ENCODE data around the gene POU2AF2. TPM values are rescaled to one million over a fixed set of nuclear protein-coding genes. Genes with fewer than 3 reads are reported as not detected.

The POU2AF2 gene
- 1.1 TPM for polyA plus RNA-seq (2012; ENCODE audit: insufficient read length, low read depth)

GRCh38 chr11:111245425-111245824 is at the start of gene POU2AF2:
TSS of gene POU2AF2 (plus strand) at chr11:111245725. CDS start at chr11:111245854, 129 bp downstream.
- TF ChIP-seq POLR2AphosphoS5 (IDR thresholded peaks at IDR 0.05; ENCODE audit: low read depth, low read length), result no peak
- no peak for TF ChIP-seq FOXP2 (optimal IDR thresholded peaks at IDR 0.05; ENCODE audit: borderline replicate concordance, extremely low read depth, extremely low read length, insufficient read depth)
- no peak for TF ChIP-seq REST (IDR thresholded peaks at IDR 0.05; ENCODE audit: insufficient read depth in 1 of 2, low read depth in 2 of 2, low read length in 2 of 2)
- no peak for TF ChIP-seq SIN3A (IDR thresholded peaks at IDR 0.05; ENCODE audit: borderline replicate concordance, insufficient read depth, low read length)
- no peak for TF ChIP-seq TAF1 (IDR thresholded peaks at IDR 0.05; ENCODE audit: borderline replicate concordance, insufficient read depth, low read length)

- no peak for TF ChIP-seq FOXP2 (optimal IDR thresholded peaks at IDR 0.05; ENCODE audit: borderline replicate concordance, extremely low read depth, extremely low read length, insufficient read depth)
Observed at GRCh38 chr11:111200010-111200534, 45.5 kb upstream of the POU2AF2 start.

- no peak for TF ChIP-seq FOXP2 (optimal IDR thresholded peaks at IDR 0.05; ENCODE audit: borderline replicate concordance, extremely low read depth, extremely low read length, insufficient read depth)
- TF ChIP-seq REST (IDR thresholded peaks at IDR 0.05; ENCODE audit: insufficient read depth in 1 of 2, low read depth in 2 of 2, low read length in 2 of 2), result no peak
- TF ChIP-seq POLR2AphosphoS5 (IDR thresholded peaks at IDR 0.05; ENCODE audit: low read depth, low read length), result no peak
- TF ChIP-seq TAF1 (IDR thresholded peaks at IDR 0.05; ENCODE audit: borderline replicate concordance, insufficient read depth, low read length), result no peak
- no peak for TF ChIP-seq SIN3A (IDR thresholded peaks at IDR 0.05; ENCODE audit: borderline replicate concordance, insufficient read depth, low read length)
Observed at GRCh38 chr11:111204211-111204610, 41.3 kb upstream of the POU2AF2 start.

GRCh38 chr11:111205632-111206385 is 39.7 kb upstream of the POU2AF2 start:
- TF ChIP-seq SIN3A (IDR thresholded peaks at IDR 0.05; ENCODE audit: borderline replicate concordance, insufficient read depth, low read length) (no peak), FOXP2 (optimal IDR thresholded peaks at IDR 0.05; ENCODE audit: borderline replicate concordance, extremely low read depth, extremely low read length, insufficient read depth) (no peak), POLR2AphosphoS5 (IDR thresholded peaks at IDR 0.05; ENCODE audit: low read depth, low read length) (no peak), TAF1 (IDR thresholded peaks at IDR 0.05; ENCODE audit: borderline replicate concordance, insufficient read depth, low read length) (no peak), REST (IDR thresholded peaks at IDR 0.05; ENCODE audit: insufficient read depth in 1 of 2, low read depth in 2 of 2, low read length in 2 of 2) (no peak)

GRCh38 chr11:111206472-111206871 is 39.1 kb upstream of the POU2AF2 start:
- TF ChIP-seq SIN3A (IDR thresholded peaks at IDR 0.05; ENCODE audit: borderline replicate concordance, insufficient read depth, low read length) (no peak), POLR2AphosphoS5 (IDR thresholded peaks at IDR 0.05; ENCODE audit: low read depth, low read length) (no peak), REST (IDR thresholded peaks at IDR 0.05; ENCODE audit: insufficient read depth in 1 of 2, low read depth in 2 of 2, low read length in 2 of 2) (no peak), TAF1 (IDR thresholded peaks at IDR 0.05; ENCODE audit: borderline replicate concordance, insufficient read depth, low read length) (no peak), FOXP2 (optimal IDR thresholded peaks at IDR 0.05; ENCODE audit: borderline replicate concordance, extremely low read depth, extremely low read length, insufficient read depth) (no peak)

Measured in PFSK-1 (cell line).